Stimulated activated effector memory CD8-positive, alpha-beta T cell treated with anti-CD3 and anti-CD28 coated beads, Interleukin-12 subunit alpha, Interleukin-12 subunit beta, amount 100 ng/mL, for 72 hours (primary cell): ENCODE measurements around the gene MRPS18C.

Experiments used
- ATAC-seq: fragments of 150-1000 bp; cut with Tn5 transposase; 2 replicates; pipeline ENCODE4 v1.10.0; 2021
- DNase-seq, 2 donors: peaks; one replicate each; pipeline ENCODE4 v3.0.0; 2021 to 2022; ENCODE audit warnings: low spot score in 2 of 2
- H3K27ac Mint-ChIP-seq: one replicate; pipeline ENCODE4 v1.8.0; 2022; ENCODE audit warnings: mild to moderate bottlenecking, mixed read lengths
- H3K36me3 Mint-ChIP-seq: one replicate; pipeline ENCODE4 v1.8.0; 2022; ENCODE audit warnings: mild to moderate bottlenecking, mixed read lengths
- H3K4me1 Mint-ChIP-seq: one replicate; pipeline ENCODE4 v1.8.0; 2022; ENCODE audit warnings: mixed read lengths
- H3K4me3 Mint-ChIP-seq: one replicate; pipeline ENCODE4 v1.8.0; 2022; ENCODE audit warnings: mild to moderate bottlenecking, mixed read lengths
- H3K9me3 Mint-ChIP-seq: one replicate; pipeline ENCODE4 v1.8.0; 2022; ENCODE audit warnings: mixed read lengths

Gene MRPS18C

GRCh38 chr4:83455281-83456183 is at the start of gene MRPS18C, which contains the start of gene HELQ:
TSS of gene MRPS18C (plus strand) at chr4:83456058. CDS start at chr4:83456078, 20 bp downstream.
TSS of gene HELQ (minus strand) at chr4:83455823. CDS start at chr4:83455693, 130 bp downstream.
- Mint-ChIP-seq H3K27ac (peak within 1 kb of the TSS; percentile 99), H3K4me1 (peaks cover 33% of the 10 kb centered on the region), H3K36me3 (peaks cover 91% of the 10 kb centered on the region), H3K4me3 (peak within 1 kb of the TSS; percentile 94), H3K9me3 (no peaks in the 10 kb centered on the region)
- DNase-seq (peak; percentile 85 to 98), ATAC-seq (peak; percentile 95)

- Mint-ChIP-seq H3K27ac (no peak overlapping the region), H3K36me3 (peaks cover 50% of the 10 kb centered on the region), H3K4me3 (no peak overlapping the region), H3K9me3 (no peaks in the 10 kb centered on the region), H3K4me1 (no peaks in the 10 kb centered on the region)
- DNase-seq (no peak), ATAC-seq (no peak)
Observed at GRCh38 chr4:83408908-83409307, 47.0 kb upstream of the MRPS18C start.

GRCh38 chr4:83413676-83414075 is 42.2 kb upstream of the MRPS18C start:
- no peaks in the 10 kb centered on the region for H3K9me3 Mint-ChIP-seq
- H3K4me1 Mint-ChIP-seq: no peaks in the 10 kb centered on the region
- ATAC-seq: peak; percentile 61
- H3K36me3 Mint-ChIP-seq: peaks cover 79% of the 10 kb centered on the region
- no peak overlapping the region for H3K27ac Mint-ChIP-seq
- no peak overlapping the region for H3K4me3 Mint-ChIP-seq
- DNase-seq: no peak

- H3K27ac Mint-ChIP-seq: no peak overlapping the region
Observed at GRCh38 chr4:83417566-83417965, 38.3 kb upstream of the MRPS18C start.

GRCh38 chr4:83418211-83418610 is 37.6 kb upstream of the MRPS18C start:
- no peaks in the 10 kb centered on the region for H3K4me1 Mint-ChIP-seq
- ATAC-seq: no peak
- no peak overlapping the region for H3K4me3 Mint-ChIP-seq
- peaks cover 72% of the 10 kb centered on the region for H3K36me3 Mint-ChIP-seq
- no peak for DNase-seq
- H3K9me3 Mint-ChIP-seq: no peaks in the 10 kb centered on the region
- no peak overlapping the region for H3K27ac Mint-ChIP-seq

More at GRCh38 chr4:83417566-83417965, 38.3 kb upstream of the MRPS18C start:
- no peak for DNase-seq
- no peak for ATAC-seq
- Mint-ChIP-seq H3K36me3 (peaks cover 72% of the 10 kb centered on the region), H3K4me3 (no peak overlapping the region), H3K9me3 (no peaks in the 10 kb centered on the region), H3K4me1 (no peaks in the 10 kb centered on the region)

- H3K9me3 Mint-ChIP-seq: no peaks in the 10 kb centered on the region
- no peak for DNase-seq
- H3K4me1 Mint-ChIP-seq: no peaks in the 10 kb centered on the region
- H3K4me3 Mint-ChIP-seq: no peak overlapping the region
- peaks cover 87% of the 10 kb centered on the region for H3K36me3 Mint-ChIP-seq
- H3K27ac Mint-ChIP-seq: no peak overlapping the region
- ATAC-seq: no peak
Observed at GRCh38 chr4:83431200-83431599, 24.7 kb upstream of the MRPS18C start.

GRCh38 chr4:83436680-83437079 is 19.2 kb upstream of the MRPS18C start:
- H3K4me1 Mint-ChIP-seq: no peaks in the 10 kb centered on the region
- no peaks in the 10 kb centered on the region for H3K9me3 Mint-ChIP-seq
- DNase-seq: no peak
- H3K27ac Mint-ChIP-seq: no peak overlapping the region
- H3K4me3 Mint-ChIP-seq: no peak overlapping the region
- peaks cover 84% of the 10 kb centered on the region for H3K36me3 Mint-ChIP-seq
- no peak for ATAC-seq

GRCh38 chr4:83438719-83439118 is 17.1 kb upstream of the MRPS18C start:
- Mint-ChIP-seq H3K4me3 (no peak overlapping the region), H3K9me3 (no peaks in the 10 kb centered on the region), H3K27ac (no peak overlapping the region), H3K4me1 (no peaks in the 10 kb centered on the region), H3K36me3 (peaks cover 90% of the 10 kb centered on the region)
- ATAC-seq (no peak), DNase-seq (no peak)

- H3K9me3 Mint-ChIP-seq: no peaks in the 10 kb centered on the region
- H3K36me3 Mint-ChIP-seq: peaks cover 79% of the 10 kb centered on the region
- ATAC-seq (no peak), DNase-seq (no peak)
- no peak overlapping the region for H3K4me3 Mint-ChIP-seq
- no peak overlapping the region for H3K27ac Mint-ChIP-seq
- H3K4me1 Mint-ChIP-seq: no peaks in the 10 kb centered on the region
Observed at GRCh38 chr4:83440148-83440814, 15.6 kb upstream of the MRPS18C start.

GRCh38 chr4:83440899-83441298 is 15.0 kb upstream of the MRPS18C start:
- Mint-ChIP-seq H3K4me3 (no peak overlapping the region), H3K9me3 (no peaks in the 10 kb centered on the region), H3K36me3 (peaks cover 77% of the 10 kb centered on the region), H3K4me1 (no peaks in the 10 kb centered on the region), H3K27ac (no peak overlapping the region)
- no peak for ATAC-seq
- DNase-seq: no peak

- Mint-ChIP-seq H3K4me3 (no peak overlapping the region), H3K27ac (peak overlapping the region; percentile 67), H3K4me1 (peaks cover 13% of the 10 kb centered on the region), H3K9me3 (no peaks in the 10 kb centered on the region), H3K36me3 (peaks cover 81% of the 10 kb centered on the region)
- ATAC-seq: no peak
- DNase-seq: no peak
Observed at GRCh38 chr4:83449009-83449408, 6.8 kb upstream of the MRPS18C start.

GRCh38 chr4:83454686-83455085 is 1.2 kb upstream of the MRPS18C start:
- Mint-ChIP-seq H3K4me3 (peak overlapping the region; percentile 94), H3K4me1 (peaks cover 33% of the 10 kb centered on the region), H3K27ac (peak overlapping the region; percentile 99), H3K9me3 (no peaks in the 10 kb centered on the region), H3K36me3 (peaks cover 89% of the 10 kb centered on the region)
- DNase-seq (no peak), ATAC-seq (no peak)

- H3K36me3 Mint-ChIP-seq: peaks cover 91% of the 10 kb centered on the region
- H3K27ac Mint-ChIP-seq: peak overlapping the region; percentile 99
- peaks cover 33% of the 10 kb centered on the region for H3K4me1 Mint-ChIP-seq
Observed at GRCh38 chr4:83456184-83456501, 285 bp downstream of the MRPS18C start.

GRCh38 chr4:83473423-83473822 is 17.6 kb downstream of the MRPS18C start:
- Mint-ChIP-seq H3K9me3 (no peaks in the 10 kb centered on the region), H3K27ac (no peak overlapping the region), H3K4me1 (no peaks in the 10 kb centered on the region), H3K36me3 (peaks cover 35% of the 10 kb centered on the region), H3K4me3 (no peak overlapping the region)
- no peak for DNase-seq
- ATAC-seq: no peak

More at GRCh38 chr4:83456184-83456501, 285 bp downstream of the MRPS18C start:
- ATAC-seq (no peak), DNase-seq (no peak)
- H3K4me3 Mint-ChIP-seq: peak overlapping the region; percentile 94
- no peaks in the 10 kb centered on the region for H3K9me3 Mint-ChIP-seq

GRCh38 chr4:83473966-83474365 is 18.1 kb downstream of the MRPS18C start:
- Mint-ChIP-seq H3K4me3 (no peak overlapping the region), H3K9me3 (no peaks in the 10 kb centered on the region), H3K4me1 (no peaks in the 10 kb centered on the region), H3K36me3 (peaks cover 29% of the 10 kb centered on the region), H3K27ac (no peak overlapping the region)
- no peak for DNase-seq
- no peak for ATAC-seq
